ENCODE measurements around the gene BCO2.

DNA sequence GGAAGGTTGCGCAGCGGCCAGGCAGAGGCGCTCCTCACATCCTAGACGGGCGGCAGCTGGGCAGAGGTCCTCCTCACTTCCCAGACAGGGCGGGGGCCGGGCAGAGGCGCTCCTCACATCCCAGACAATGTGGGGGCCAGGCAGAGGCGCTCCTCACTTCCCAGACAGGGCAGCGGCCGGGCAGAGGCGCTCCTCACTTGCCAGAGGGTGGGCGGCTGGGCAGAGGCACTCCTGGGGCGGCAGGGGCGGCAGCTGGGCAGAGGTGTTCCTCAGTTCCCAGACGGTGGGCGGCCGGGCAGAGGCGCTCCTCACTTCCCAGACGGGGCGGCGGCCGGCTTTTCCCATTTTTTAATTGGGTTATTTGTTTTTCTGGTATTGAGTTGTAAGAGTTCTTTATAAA, 30.8 kb downstream of the BCO2 start:
- TF ChIP-seq POLR2A (IDR thresholded peaks at IDR 0.05) = no peak
- TF ChIP-seq, protein P1, sequence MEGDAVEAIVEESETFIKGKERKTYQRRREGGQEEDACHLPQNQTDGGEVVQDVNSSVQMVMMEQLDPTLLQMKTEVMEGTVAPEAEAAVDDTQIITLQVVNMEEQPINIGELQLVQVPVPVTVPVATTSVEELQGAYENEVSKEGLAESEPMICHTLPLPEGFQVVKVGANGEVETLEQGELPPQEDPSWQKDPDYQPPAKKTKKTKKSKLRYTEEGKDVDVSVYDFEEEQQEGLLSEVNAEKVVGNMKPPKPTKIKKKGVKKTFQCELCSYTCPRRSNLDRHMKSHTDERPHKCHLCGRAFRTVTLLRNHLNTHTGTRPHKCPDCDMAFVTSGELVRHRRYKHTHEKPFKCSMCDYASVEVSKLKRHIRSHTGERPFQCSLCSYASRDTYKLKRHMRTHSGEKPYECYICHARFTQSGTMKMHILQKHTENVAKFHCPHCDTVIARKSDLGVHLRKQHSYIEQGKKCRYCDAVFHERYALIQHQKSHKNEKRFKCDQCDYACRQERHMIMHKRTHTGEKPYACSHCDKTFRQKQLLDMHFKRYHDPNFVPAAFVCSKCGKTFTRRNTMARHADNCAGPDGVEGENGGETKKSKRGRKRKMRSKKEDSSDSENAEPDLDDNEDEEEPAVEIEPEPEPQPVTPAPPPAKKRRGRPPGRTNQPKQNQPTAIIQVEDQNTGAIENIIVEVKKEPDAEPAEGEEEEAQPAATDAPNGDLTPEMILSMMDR (IDR thresholded peaks at IDR 0.05) = no peak
- no peak for TF ChIP-seq EP300 (IDR thresholded peaks at IDR 0.05)
